HepG2 (cell line): Measurements from ENCODE around the gene HHEX. TPM values are rescaled to one million over a fixed set of nuclear protein-coding genes. Genes with fewer than 3 reads are reported as not detected.
A peak's percentile ranks its signal among the peaks of the same experiment; 100 is the strongest.

Experiments used
- CENPT ChIP-seq: sonication (generic); formaldehyde crosslinking; IDR thresholded peaks from 2 replicates; pipeline ENCODE4 v1.8.0; 2022; ENCODE audit warnings: low read depth, mild to moderate bottlenecking, moderate library complexity, missing genetic modification reagents
- HIVEP1 ChIP-seq: sonication (generic); formaldehyde crosslinking; IDR thresholded peaks from 2 replicates; pipeline ENCODE4 v1.4.0; 2020; ENCODE audit warnings: mild to moderate bottlenecking, missing genetic modification reagents
- MAFG ChIP-seq: sonication (generic); formaldehyde crosslinking; IDR thresholded peaks from 2 replicates; pipeline ENCODE4 v1.5.1; 2020; ENCODE audit warnings: mild to moderate bottlenecking, missing genetic modification reagents
- NPAS2 ChIP-seq: sonication (generic); formaldehyde crosslinking; IDR thresholded peaks from 2 replicates; pipeline ENCODE4 v1.8.0; 2022; ENCODE audit warnings: mild to moderate bottlenecking, missing genetic modification reagents, borderline replicate concordance
- NR3C1 ChIP-seq: sonication (generic); formaldehyde crosslinking; IDR thresholded peaks from 2 replicates; pipeline ENCODE4 v1.4.0; 2020; ENCODE audit warnings: missing genetic modification reagents
- PRMT3 ChIP-seq: sonication (generic); formaldehyde crosslinking; IDR thresholded peaks from 2 replicates; pipeline ENCODE4 v1.8.1; 2022; ENCODE audit warnings: low read depth, mild to moderate bottlenecking, moderate library complexity, missing genetic modification reagents, borderline replicate concordance
- RBAK ChIP-seq: sonication (generic); formaldehyde crosslinking; IDR thresholded peaks from 2 replicates; pipeline ENCODE4 v1.5.1; 2020; ENCODE audit warnings: mild to moderate bottlenecking, missing genetic modification reagents
- SALL1 ChIP-seq: sonication (generic); formaldehyde crosslinking; IDR thresholded peaks from 2 replicates; pipeline ENCODE4 v1.8.0; 2022; ENCODE audit warnings: mild to moderate bottlenecking, missing genetic modification reagents
- TFDP2 ChIP-seq: sonication (generic); formaldehyde crosslinking; IDR thresholded peaks from 2 replicates; pipeline ENCODE4 v1.4.0; 2020; ENCODE audit warnings: missing genetic modification reagents
- ZBTB38 ChIP-seq: sonication (generic); formaldehyde crosslinking; IDR thresholded peaks from 2 replicates; pipeline ENCODE4 v1.5.1; 2020; ENCODE audit warnings: mild to moderate bottlenecking, missing genetic modification reagents
- ZBTB8A ChIP-seq: sonication (generic); formaldehyde crosslinking; IDR thresholded peaks from 2 replicates; pipeline ENCODE4 v1.4.0; 2020; ENCODE audit warnings: mild to moderate bottlenecking, low read depth, missing genetic modification reagents, borderline replicate concordance
- ZEB1 ChIP-seq: IDR thresholded peaks from 2 replicates; pipeline ENCODE4 v1.6.1; 2012; ENCODE audit warnings: mild to moderate bottlenecking, low read depth, inconsistent platforms; ENCODE audit not compliant: insufficient replicate concordance
- ZNF138 ChIP-seq: sonication (generic); formaldehyde crosslinking; IDR thresholded peaks from 2 replicates; pipeline ENCODE4 v1.5.0; 2020; ENCODE audit warnings: mild to moderate bottlenecking, low read depth, missing genetic modification reagents
- ZNF232 ChIP-seq: sonication (generic); formaldehyde crosslinking; IDR thresholded peaks from 2 replicates; pipeline ENCODE4 v1.4.0; 2020; ENCODE audit warnings: missing genetic modification reagents, borderline replicate concordance
- ZNF296 ChIP-seq: sonication (generic); formaldehyde crosslinking; conservative IDR thresholded peaks from 2 replicates; pipeline ENCODE4 v1.5.0; 2020; ENCODE audit warnings: mild to moderate bottlenecking, missing genetic modification reagents
- ZNF543 ChIP-seq: sonication (generic); formaldehyde crosslinking; IDR thresholded peaks from 2 replicates; pipeline ENCODE4 v1.4.0; 2020; ENCODE audit warnings: mild to moderate bottlenecking, missing genetic modification reagents
- ZNF724P ChIP-seq: sonication (generic); formaldehyde crosslinking; IDR thresholded peaks from 2 replicates; pipeline ENCODE4 v1.8.0; 2022; ENCODE audit warnings: missing genetic modification reagents, borderline replicate concordance
- ZNF83 ChIP-seq: sonication (generic); formaldehyde crosslinking; IDR thresholded peaks from 2 replicates; pipeline ENCODE4 v1.4.0; 2020; ENCODE audit warnings: missing genetic modification reagents, mild to moderate bottlenecking, borderline replicate concordance
- polyA plus RNA-seq, 8 experiments: library from polyadenylated mRNA; depleted of rRNA in 3 of 8; stranded (reverse) in 7 of 8; unstranded in 1 of 8; fragments of >200 nt; fragmentation: Illumina TruSeq in 4 of 8; extraction: Trizol in 4 of 8; gene quantifications; 2 replicates each; pipeline versions ENCODE4 v1.2.1 to v1.2.3, GENCODE V29; 2011 to 2016; ENCODE audit warnings: low read depth in 4 of 8, missing spikeins in 1 of 8, mixed read lengths in 1 of 8; ENCODE audit not compliant: insufficient read depth in 1 of 8
- total RNA-seq, 5 experiments: library from RNA; depleted of rRNA; stranded (reverse); fragments of >200 nt; fragmentation: Illumina TruSeq; extraction: Trizol; gene quantifications; 2 replicates each; pipeline ENCODE4 v1.2.3, GENCODE V29; 2016; ENCODE audit warnings: low read depth in 1 of 5
- TF ChIP-seq, protein P1 (sequence below): sonication (generic); formaldehyde crosslinking; IDR thresholded peaks from 2 replicates; pipeline ENCODE4 v1.4.0; 2020; ENCODE audit warnings: missing genetic modification reagents, borderline replicate concordance
- TF ChIP-seq, protein P2 (sequence below): IDR thresholded peaks from 2 replicates; pipeline ENCODE4 v1.6.1; 2012; ENCODE audit warnings: low read depth, low read length, improper control_type of control experiment
- TF ChIP-seq, protein P3 (sequence below): sonication (generic); formaldehyde crosslinking; conservative IDR thresholded peaks from 2 replicates; pipeline ENCODE4 v1.4.0; 2020; ENCODE audit warnings: mild to moderate bottlenecking, missing genetic modification reagents, moderate library complexity

The HHEX gene
- total and polyA plus RNA-seq, 2 of the 13 experiments (the other 11 are each of a cell fraction or from before 2014, with no cell fraction given), result 44.5 to 48.7 TPM

DNA sequence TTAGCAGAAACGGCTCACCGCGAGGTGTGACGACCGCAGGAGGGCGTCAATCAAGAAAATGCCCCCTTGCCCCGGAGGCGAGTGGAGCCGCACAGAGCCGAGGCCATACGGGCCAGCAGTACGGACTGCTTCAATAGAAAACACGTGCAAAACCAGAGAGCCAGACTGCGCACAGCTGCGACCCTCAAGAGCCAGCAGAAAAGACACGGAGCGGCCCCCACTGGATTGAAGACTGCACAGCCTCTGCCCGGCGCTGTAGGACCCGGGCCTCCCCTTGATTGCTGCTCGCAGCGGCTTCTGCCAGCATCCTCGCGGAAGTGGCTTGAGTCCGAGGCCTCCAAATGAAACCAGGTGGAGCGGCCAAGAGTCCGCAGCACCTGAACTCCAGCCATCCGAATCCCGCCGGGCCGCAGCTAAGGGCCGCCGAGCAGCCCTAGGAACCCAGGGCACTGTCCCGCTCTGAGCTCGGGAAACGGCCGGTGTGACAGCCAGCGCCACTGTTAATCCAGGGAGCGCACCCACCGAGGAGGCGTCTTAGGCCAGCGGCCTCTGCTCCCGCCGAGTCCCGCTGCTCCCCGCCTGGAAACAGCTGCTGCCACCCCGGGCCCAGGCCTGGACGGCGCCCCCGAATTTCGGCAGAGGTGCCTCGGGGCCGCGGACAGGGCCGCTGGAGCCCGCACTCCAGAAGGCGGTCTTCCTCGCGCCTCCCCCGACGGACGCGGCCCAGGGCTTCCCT is 660 bp upstream of the HHEX start (continued):
- TF ChIP-seq, protein P1, sequence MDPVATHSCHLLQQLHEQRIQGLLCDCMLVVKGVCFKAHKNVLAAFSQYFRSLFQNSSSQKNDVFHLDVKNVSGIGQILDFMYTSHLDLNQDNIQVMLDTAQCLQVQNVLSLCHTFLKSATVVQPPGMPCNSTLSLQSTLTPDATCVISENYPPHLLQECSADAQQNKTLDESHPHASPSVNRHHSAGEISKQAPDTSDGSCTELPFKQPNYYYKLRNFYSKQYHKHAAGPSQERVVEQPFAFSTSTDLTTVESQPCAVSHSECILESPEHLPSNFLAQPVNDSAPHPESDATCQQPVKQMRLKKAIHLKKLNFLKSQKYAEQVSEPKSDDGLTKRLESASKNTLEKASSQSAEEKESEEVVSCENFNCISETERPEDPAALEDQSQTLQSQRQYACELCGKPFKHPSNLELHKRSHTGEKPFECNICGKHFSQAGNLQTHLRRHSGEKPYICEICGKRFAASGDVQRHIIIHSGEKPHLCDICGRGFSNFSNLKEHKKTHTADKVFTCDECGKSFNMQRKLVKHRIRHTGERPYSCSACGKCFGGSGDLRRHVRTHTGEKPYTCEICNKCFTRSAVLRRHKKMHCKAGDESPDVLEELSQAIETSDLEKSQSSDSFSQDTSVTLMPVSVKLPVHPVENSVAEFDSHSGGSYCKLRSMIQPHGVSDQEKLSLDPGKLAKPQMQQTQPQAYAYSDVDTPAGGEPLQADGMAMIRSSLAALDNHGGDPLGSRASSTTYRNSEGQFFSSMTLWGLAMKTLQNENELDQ (CRISPR knock-in tag), result no peak
- TF ChIP-seq NR3C1 (no peak), PRMT3 (no peak), HIVEP1 (CRISPR knock-in tag) (no peak; the same call in none of the 2 replicates), RBAK (CRISPR knock-in tag) (no peak), ZNF543 (0 out of 2 replicates have a peak, but pooled peaks have one; percentile 25), ZNF724P (no peak), CENPT (CRISPR knock-in tag) (no peak), NPAS2 (no peak), ZEB1 (no peak), ZNF296 (CRISPR knock-in tag) (no peak), ZNF138 (0 out of 2 replicates have a peak, but pooled peaks have one; percentile 19), TFDP2 (CRISPR knock-in tag) (no peak), ZNF232 (CRISPR knock-in tag) (no peak; the same call in 1 of the 2 replicates), MAFG (no peak), SALL1 (peak; percentile 53), ZBTB38 (no peak), ZBTB8A (CRISPR knock-in tag) (no peak), ZNF83 (no peak)
- TF ChIP-seq, protein P2, sequence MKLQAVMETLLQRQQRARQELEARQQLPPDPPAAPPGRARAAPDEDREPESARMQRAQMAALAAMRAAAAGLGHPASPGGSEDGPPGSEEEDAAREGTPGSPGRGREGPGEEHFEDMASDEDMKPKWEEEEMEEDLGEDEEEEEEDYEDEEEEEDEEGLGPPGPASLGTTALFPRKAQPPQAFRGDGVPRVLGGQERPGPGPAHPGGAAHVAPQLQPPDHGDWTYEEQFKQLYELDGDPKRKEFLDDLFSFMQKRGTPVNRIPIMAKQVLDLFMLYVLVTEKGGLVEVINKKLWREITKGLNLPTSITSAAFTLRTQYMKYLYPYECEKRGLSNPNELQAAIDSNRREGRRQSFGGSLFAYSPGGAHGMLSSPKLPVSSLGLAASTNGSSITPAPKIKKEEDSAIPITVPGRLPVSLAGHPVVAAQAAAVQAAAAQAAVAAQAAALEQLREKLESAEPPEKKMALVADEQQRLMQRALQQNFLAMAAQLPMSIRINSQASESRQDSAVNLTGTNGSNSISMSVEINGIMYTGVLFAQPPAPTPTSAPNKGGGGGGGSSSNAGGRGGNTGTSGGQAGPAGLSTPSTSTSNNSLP, result no peak
- TF ChIP-seq, protein P3, sequence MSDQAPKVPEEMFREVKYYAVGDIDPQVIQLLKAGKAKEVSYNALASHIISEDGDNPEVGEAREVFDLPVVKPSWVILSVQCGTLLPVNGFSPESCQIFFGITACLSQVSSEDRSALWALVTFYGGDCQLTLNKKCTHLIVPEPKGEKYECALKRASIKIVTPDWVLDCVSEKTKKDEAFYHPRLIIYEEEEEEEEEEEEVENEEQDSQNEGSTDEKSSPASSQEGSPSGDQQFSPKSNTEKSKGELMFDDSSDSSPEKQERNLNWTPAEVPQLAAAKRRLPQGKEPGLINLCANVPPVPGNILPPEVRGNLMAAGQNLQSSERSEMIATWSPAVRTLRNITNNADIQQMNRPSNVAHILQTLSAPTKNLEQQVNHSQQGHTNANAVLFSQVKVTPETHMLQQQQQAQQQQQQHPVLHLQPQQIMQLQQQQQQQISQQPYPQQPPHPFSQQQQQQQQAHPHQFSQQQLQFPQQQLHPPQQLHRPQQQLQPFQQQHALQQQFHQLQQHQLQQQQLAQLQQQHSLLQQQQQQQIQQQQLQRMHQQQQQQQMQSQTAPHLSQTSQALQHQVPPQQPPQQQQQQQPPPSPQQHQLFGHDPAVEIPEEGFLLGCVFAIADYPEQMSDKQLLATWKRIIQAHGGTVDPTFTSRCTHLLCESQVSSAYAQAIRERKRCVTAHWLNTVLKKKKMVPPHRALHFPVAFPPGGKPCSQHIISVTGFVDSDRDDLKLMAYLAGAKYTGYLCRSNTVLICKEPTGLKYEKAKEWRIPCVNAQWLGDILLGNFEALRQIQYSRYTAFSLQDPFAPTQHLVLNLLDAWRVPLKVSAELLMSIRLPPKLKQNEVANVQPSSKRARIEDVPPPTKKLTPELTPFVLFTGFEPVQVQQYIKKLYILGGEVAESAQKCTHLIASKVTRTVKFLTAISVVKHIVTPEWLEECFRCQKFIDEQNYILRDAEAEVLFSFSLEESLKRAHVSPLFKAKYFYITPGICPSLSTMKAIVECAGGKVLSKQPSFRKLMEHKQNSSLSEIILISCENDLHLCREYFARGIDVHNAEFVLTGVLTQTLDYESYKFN (CRISPR knock-in tag), result no peak
